LNCAP (cell line): Measurements from ENCODE around the gene MC4R.

Experiments used
- TF ChIP-seq, protein P1 (sequence below): fragments of 450-650 bp; IDR thresholded peaks from 2 replicates; pipeline ENCODE4 v1.5.1; 2017; ENCODE audit warnings: mild to moderate bottlenecking

MC4R gene

DNA sequence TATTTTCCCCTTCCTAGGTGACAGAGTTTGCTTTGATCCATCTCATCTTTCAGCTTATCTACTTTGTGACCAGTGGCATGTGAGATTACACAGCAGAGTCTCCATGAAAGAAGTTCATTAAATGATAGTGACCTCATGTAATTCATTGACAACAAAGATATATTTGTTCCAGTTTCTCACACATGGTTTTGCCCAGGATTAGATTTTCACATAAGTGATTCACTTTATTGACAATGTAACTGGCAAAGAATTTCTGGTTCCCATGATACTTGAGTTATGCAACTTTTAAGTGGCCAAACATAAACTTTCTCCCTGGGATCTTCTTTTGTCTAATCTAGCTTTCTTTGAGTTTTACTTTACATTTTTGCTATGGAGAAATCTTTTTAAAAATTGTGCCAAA lies 50.0 kb downstream of the MC4R start:
- TF ChIP-seq, protein P1, sequence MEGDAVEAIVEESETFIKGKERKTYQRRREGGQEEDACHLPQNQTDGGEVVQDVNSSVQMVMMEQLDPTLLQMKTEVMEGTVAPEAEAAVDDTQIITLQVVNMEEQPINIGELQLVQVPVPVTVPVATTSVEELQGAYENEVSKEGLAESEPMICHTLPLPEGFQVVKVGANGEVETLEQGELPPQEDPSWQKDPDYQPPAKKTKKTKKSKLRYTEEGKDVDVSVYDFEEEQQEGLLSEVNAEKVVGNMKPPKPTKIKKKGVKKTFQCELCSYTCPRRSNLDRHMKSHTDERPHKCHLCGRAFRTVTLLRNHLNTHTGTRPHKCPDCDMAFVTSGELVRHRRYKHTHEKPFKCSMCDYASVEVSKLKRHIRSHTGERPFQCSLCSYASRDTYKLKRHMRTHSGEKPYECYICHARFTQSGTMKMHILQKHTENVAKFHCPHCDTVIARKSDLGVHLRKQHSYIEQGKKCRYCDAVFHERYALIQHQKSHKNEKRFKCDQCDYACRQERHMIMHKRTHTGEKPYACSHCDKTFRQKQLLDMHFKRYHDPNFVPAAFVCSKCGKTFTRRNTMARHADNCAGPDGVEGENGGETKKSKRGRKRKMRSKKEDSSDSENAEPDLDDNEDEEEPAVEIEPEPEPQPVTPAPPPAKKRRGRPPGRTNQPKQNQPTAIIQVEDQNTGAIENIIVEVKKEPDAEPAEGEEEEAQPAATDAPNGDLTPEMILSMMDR = no peak
